ENCODE results near the gene RNF150.

DNA sequence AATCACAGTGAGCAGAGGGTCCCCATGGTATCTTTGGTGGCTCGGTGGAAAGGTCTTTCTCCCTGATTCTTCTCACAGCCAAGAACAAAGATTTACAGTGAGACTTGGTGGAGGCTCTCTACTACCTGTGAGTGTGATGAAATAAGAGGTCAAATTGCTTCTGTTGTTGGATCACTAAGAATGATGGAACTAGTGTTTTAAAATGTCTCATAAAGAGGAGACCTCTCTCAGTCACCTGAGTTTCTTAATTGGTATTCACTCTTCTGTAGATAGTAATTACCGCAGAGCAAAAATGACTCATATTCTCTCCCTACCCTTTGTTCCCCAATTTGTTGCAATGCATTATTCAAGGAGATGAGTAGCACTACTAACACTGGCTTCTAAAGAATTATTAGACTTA is 276.2 kb downstream of the RNF150 start:
- TF ChIP-seq CTCF (IDR thresholded peaks at IDR 0.05; ENCODE audit: poor library complexity) (no peak), EZH2 (IDR thresholded peaks at IDR 0.05; ENCODE audit: borderline replicate concordance) (no peak)
